Transverse colon (tissue), 4 donors: ENCODE data around the gene PSAP. TPM values are rescaled to one million over a fixed set of nuclear protein-coding genes. Genes with fewer than 3 reads are reported as not detected.
A peak's percentile ranks its signal among the peaks of the same experiment; 100 is the strongest.

ENCODE experiments used
- DNase-seq: peaks from one replicate; pipeline ENCODE4 v3.0.0-alpha.2; 2019
- H3K27ac ChIP-seq, 4 donors: fragments of 200-600 bp; sonication (generic); 2 replicates each; pipeline ENCODE4 v1.5.1; 2016 to 2018; ENCODE audit warnings: inconsistent platforms in 4 of 4
- H3K27me3 ChIP-seq: fragments of 200-600 bp; sonication (generic); 2 replicates; pipeline ENCODE4 v1.5.1; 2017; ENCODE audit warnings: inconsistent platforms
- H3K36me3 ChIP-seq, 4 donors: fragments of 200-600 bp; sonication (generic); 2 replicates each; pipeline ENCODE4 v1.5.1; 2017 to 2019; ENCODE audit warnings: inconsistent platforms in 4 of 4
- H3K4me1 ChIP-seq, 4 donors: fragments of 200-600 bp; sonication (generic); 2 replicates each; pipeline ENCODE4 v1.5.1; 2017 to 2020; ENCODE audit warnings: inconsistent platforms in 4 of 4
- H3K4me3 ChIP-seq, 4 donors: fragments of 200-600 bp; sonication (generic); 1 replicate in 1 of 4; 2 replicates in 3 of 4; pipeline versions ENCODE4 v1.5.1 to v1.6.1; 2017 to 2019; ENCODE audit warnings: inconsistent platforms in 4 of 4
- H3K9me3 ChIP-seq, 2 donors: fragments of 200-600 bp; sonication (generic); 2 replicates each; pipeline ENCODE4 v1.5.1; 2017 to 2019; ENCODE audit warnings: inconsistent platforms in 2 of 2
- CTCF ChIP-seq, 5 experiments: fragments of 200-600 bp in 3 of 5; fragments of 450-650 bp in 2 of 5; sonication (generic) in 3 of 5; IDR thresholded peaks; 1 replicate in 2 of 5; 2 replicates in 3 of 5; pipeline ENCODE4 v1.5.1; 2016 to 2017; ENCODE audit warnings: antibody characterized with exemption in 5 of 5, inconsistent platforms in 3 of 5, mild to moderate bottlenecking in 2 of 5, moderate library complexity in 1 of 5
- EP300 ChIP-seq: sonication (generic); formaldehyde crosslinking; IDR thresholded peaks from one replicate; pipeline ENCODE4 v1.6.1; 2017; ENCODE audit warnings: antibody characterized with exemption, low read depth
- POLR2A ChIP-seq: fragments of 450-650 bp; IDR thresholded peaks from one replicate; pipeline ENCODE4 v1.6.1; 2016; ENCODE audit warnings: antibody characterized with exemption, mild to moderate bottlenecking, moderate library complexity
- POLR2AphosphoS5 ChIP-seq, 3 donors: sonication (generic); formaldehyde crosslinking; IDR thresholded peaks; one replicate each; pipeline ENCODE4 v1.6.1; 2016; ENCODE audit warnings: antibody characterized with exemption in 3 of 3
- WGBS, 2 donors: methylation state at CpG; one replicate each; pipeline ENCODE4 v1.1.5; 2018; ENCODE audit warnings: low coverage in 1 of 2; 5-methylcytosine and 5-hydroxymethylcytosine counted together
- in situ Hi-C, 4 donors: fragments of 200-750 bp; cut with MboI; loops; one replicate each; pipeline versions ENCODE4 v1.15.0 to v1.15.1; 2017; ENCODE audit warnings: low sequenced_read_pairs in 3 of 4, low pct_ligation_motif_present in 1 of 4, low pct_unique_long_range_greater_than_20kb in 1 of 4
- intact Hi-C: fragments of 100-400 bp; cut with DNase I; formaldehyde crosslinking; loops from one replicate; pipeline ENCODE4 v1.15.1; 2023; ENCODE audit warnings: low total_unique reads
- total RNA-seq, 4 donors: library from RNA; depleted of rRNA; stranded (reverse); fragments of >200 nt; gene quantifications; one replicate each; pipeline ENCODE4 v1.1.0, GENCODE V29; 2016

PSAP gene
- total RNA-seq, 4 donors from 2014 or later: 383 to 667 (median 478) TPM

- Histone ChIP-seq H3K4me3 (no peak overlapping the region), H3K4me1 (no peaks in the 10 kb centered on the region), H3K36me3 (peaks cover 0 to 73% (median 34%) of the 10 kb centered on the region in 4 donors), H3K9me3 (no peaks in the 10 kb centered on the region), H3K27me3 (no peaks in the 10 kb centered on the region), H3K27ac (no peak overlapping the region)
- in situ Hi-C loops (loop anchor here (10.0 to 25.0 kb wide), 5 partner anchors 107 to 507 kb away; partner anchors contain the start of genes CDH23 (in 3 of the 4), SLC29A3 (in 2 of the 4) and C10orf105 (in 1 of the 4)), intact Hi-C loops (loop anchor here (10.0 kb wide), 2 partner anchors 435 to 505 kb away; partner anchors contain the start of gene SLC29A3)
- TF ChIP-seq EP300 (no peak), CTCF (IDR thresholded peaks at IDR 0.05) (no peak), POLR2A (no peak), POLR2AphosphoS5 (IDR thresholded peaks at IDR 0.05) (no peak)
- 98% methylated on average over 18 of the region's 18 CpGs; no CpG with 5 or more reads in 1 of the 2 donors for WGBS, 2 donors
- no peak for DNase-seq
Measured at GRCh38 chr10:71819441-71819861, 31.6 kb downstream of the PSAP start.

- DNase-seq: no peak
- TF ChIP-seq EP300 (no peak), POLR2A (no peak), CTCF (IDR thresholded peaks at IDR 0.05) (no peak), POLR2AphosphoS5 (IDR thresholded peaks at IDR 0.05) (no peak)
- H3K4me1 ChIP-seq: no peaks in the 10 kb centered on the region
- no peaks in the 10 kb centered on the region for H3K27me3 ChIP-seq
- in situ Hi-C loops (loop anchor here (10.0 to 25.0 kb wide), 5 partner anchors 106 to 506 kb away; partner anchors contain the start of genes CDH23 (in 3 of the 4), SLC29A3 (in 2 of the 4) and C10orf105 (in 1 of the 4)), intact Hi-C loops (loop anchor here (10.0 kb wide), 2 partner anchors 434 to 504 kb away; partner anchors contain the start of gene SLC29A3)
- 90 to 95% methylated on average over 2 to 14 of the region's 14 CpGs for WGBS, 2 donors
- H3K9me3 ChIP-seq: no peaks in the 10 kb centered on the region
- no peak overlapping the region for H3K4me3 ChIP-seq
- H3K36me3 ChIP-seq: peaks cover 0 to 66% (median 31%) of the 10 kb centered on the region in 4 donors
- H3K27ac ChIP-seq: no peak overlapping the region
Measured at GRCh38 chr10:71818674-71819260, 32.3 kb downstream of the PSAP start.

GRCh38 chr10:71817831-71818655 is 33.0 kb downstream of the PSAP start:
- Histone ChIP-seq H3K9me3 (no peaks in the 10 kb centered on the region), H3K27me3 (no peaks in the 10 kb centered on the region), H3K36me3 (peaks cover 0 to 62% (median 29%) of the 10 kb centered on the region in 4 donors), H3K4me1 (no peaks in the 10 kb centered on the region), H3K4me3 (no peak overlapping the region), H3K27ac (peak overlapping the region in 1 of 4 donors; percentile 21)
- TF ChIP-seq EP300 (no peak), POLR2A (no peak), POLR2AphosphoS5 (IDR thresholded peaks at IDR 0.05) (no peak), CTCF (IDR thresholded peaks at IDR 0.05) (no peak)
- in situ Hi-C loops (loop anchor here (10.0 to 25.0 kb wide), 5 partner anchors 106 to 506 kb away; partner anchors contain the start of genes CDH23 (in 3 of the 4), SLC29A3 (in 2 of the 4) and C10orf105 (in 1 of the 4)), intact Hi-C loops (loop anchor here (10.0 kb wide), 2 partner anchors 433 to 503 kb away; partner anchors contain the start of gene SLC29A3)
- 70 to 78% methylated on average over 3 to 9 of the region's 9 CpGs for WGBS, 2 donors
- DNase-seq: no peak
